Measurements from ENCODE around the gene RCAN3. TPM values are rescaled to one million over a fixed set of nuclear protein-coding genes. Genes with fewer than 3 reads are reported as not detected.
"Not testable (repeated sequence)": the region's sequence is repeated elsewhere in the genome, so short reads cannot be mapped to it uniquely, and the experiment has no call there.

Gene RCAN3
- total RNA-seq, 4 donors from 2014 or later = 6.0 to 22.8 (median 10.8) TPM

DNA sequence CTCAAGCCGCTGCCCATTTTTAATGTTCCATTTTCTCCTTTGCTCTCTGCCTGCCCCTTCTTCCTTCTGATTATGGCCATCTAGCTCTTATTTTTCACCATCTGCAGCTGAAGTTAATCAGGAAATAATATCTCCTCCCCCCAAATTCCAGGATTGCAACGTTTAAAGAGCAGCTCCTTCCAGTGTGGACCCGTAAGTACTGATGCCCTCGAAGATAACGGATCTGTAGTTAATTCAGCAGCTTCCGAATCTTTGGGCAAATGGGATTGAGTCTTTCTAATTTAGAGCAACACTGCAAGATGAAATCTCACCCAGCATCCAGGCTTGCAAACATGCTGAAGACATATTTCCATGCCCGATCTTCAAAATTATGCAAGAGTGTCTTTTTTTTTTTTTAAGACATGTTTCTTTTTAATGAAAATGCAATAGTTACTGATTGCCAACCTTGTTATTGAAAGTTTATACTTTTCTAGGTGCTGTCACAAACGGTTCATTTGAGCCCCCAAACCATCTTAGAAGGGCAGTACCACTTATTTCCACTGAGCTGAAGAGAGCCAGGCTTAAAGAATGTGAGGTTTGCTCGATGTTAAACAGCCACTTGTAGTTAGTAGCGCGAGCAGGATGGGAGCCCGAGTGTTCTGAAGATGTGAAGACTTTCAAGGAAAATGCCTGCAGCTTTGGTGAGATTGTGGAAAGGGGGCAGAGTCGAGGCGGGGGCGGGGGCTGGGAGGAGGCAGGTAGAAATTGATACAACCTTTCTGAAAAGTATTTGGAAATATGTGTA is 10.9 kb upstream of the RCAN3 start:
- H3K4me3 ChIP-seq = no peak overlapping the region
- H3K27ac ChIP-seq = no peak overlapping the region

DNA sequence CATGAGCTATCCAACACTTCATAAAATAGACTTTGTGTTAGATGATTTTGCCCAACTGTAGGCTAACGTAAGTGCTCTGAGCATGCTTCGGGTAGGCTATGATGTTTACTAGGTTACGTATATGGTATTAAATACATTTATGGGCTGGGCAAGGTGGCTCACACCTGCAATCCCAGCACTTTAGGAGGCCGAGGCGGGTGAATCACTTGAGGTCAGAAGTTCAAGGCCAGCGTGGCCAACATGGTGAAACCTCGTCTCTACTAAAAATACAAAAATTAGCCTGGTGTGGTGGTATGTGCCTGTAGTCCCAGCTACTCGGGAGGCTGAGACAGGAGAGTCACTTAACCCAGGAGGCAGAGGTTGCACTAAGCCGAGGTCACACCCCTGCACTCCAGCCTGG is 9.7 kb upstream of the RCAN3 start:
- H3K36me3 ChIP-seq; H3K4me3 ChIP-seq; H3K27me3 ChIP-seq; H3K9me3 ChIP-seq; H3K27ac ChIP-seq; H3K4me1 ChIP-seq; DNase-seq (ENCODE audit: low spot score in 2 of 2): not testable (repeated sequence)
- 88 to 89% methylated on average over 9 of the region's 9 CpGs for WGBS, 2 donors

More for the DNA sequence above, 10.9 kb upstream of the RCAN3 start:
- H3K9me3 ChIP-seq = peaks cover 0 to 8% (median 0%) of the 10 kb centered on the region in 4 donors
- no peak for DNase-seq (ENCODE audit: low spot score in 2 of 2)
- no peaks in the 10 kb centered on the region for H3K27me3 ChIP-seq
- 51 to 60% methylated on average over 15 of the region's 15 CpGs for WGBS, 2 donors
- TF ChIP-seq EP300 (IDR thresholded peaks at IDR 0.05) (no peak), POLR2A (IDR thresholded peaks at IDR 0.05) (no peak)
- TF ChIP-seq, protein P1, sequence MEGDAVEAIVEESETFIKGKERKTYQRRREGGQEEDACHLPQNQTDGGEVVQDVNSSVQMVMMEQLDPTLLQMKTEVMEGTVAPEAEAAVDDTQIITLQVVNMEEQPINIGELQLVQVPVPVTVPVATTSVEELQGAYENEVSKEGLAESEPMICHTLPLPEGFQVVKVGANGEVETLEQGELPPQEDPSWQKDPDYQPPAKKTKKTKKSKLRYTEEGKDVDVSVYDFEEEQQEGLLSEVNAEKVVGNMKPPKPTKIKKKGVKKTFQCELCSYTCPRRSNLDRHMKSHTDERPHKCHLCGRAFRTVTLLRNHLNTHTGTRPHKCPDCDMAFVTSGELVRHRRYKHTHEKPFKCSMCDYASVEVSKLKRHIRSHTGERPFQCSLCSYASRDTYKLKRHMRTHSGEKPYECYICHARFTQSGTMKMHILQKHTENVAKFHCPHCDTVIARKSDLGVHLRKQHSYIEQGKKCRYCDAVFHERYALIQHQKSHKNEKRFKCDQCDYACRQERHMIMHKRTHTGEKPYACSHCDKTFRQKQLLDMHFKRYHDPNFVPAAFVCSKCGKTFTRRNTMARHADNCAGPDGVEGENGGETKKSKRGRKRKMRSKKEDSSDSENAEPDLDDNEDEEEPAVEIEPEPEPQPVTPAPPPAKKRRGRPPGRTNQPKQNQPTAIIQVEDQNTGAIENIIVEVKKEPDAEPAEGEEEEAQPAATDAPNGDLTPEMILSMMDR (IDR thresholded peaks at IDR 0.05) = no peak
- H3K36me3 ChIP-seq = no peaks in the 10 kb centered on the region
- H3K4me1 ChIP-seq = no peaks in the 10 kb centered on the region

DNA sequence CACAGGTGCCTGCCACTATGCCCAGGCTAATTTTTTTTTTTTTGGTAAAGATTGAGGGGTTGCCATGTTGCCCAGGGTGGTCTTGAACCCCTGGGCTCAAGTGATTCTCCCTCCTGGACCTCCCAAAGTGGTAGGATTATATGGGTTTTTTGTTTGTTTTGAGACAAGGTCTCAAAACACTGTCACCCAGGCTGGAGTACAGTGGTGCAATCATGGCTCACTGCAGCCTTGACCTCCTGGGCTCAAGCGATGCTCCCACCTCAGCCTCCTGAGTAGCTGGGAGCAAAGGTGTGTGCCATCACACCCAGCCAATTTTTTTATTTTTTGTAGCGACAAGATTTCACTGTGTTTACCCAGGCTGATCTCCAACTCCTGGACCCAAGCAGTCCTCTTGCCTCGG is 8.9 kb upstream of the RCAN3 start:
- no peak for DNase-seq (ENCODE audit: low spot score in 2 of 2)
- H3K27ac ChIP-seq = no peak overlapping the region
- H3K27me3 ChIP-seq = no peaks in the 10 kb centered on the region

DNA sequence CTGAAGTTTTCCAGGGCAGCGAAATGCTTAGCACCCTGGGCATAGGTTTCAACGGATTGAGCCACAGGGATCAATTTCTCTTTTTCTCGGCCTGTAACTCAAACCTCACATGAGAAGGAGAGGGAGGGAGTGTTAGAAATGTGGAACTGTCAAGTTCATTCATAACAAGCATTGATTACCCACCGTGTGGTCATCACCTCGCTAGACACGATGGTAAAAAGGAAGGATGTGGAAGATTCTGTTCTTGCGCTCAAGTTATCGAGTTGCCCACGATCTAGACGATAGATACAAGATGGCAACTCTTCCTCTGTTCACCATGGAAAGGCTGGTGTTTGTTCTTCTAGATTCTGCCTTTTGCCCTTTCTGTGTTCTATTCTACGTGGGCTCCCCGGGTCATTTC is 4.0 kb upstream of the RCAN3 start:
- no peak for DNase-seq (ENCODE audit: low spot score in 2 of 2)

More for the DNA sequence above, 8.9 kb upstream of the RCAN3 start:
- Histone ChIP-seq H3K36me3 (no peaks in the 10 kb centered on the region), H3K9me3 (peaks cover 0 to 8% (median 0%) of the 10 kb centered on the region in 4 donors), H3K4me1 (no peaks in the 10 kb centered on the region), H3K4me3 (no peak overlapping the region)
- TF ChIP-seq EP300 (IDR thresholded peaks at IDR 0.05) (no peak), POLR2A (IDR thresholded peaks at IDR 0.05) (no peak)
- TF ChIP-seq, protein P1 (IDR thresholded peaks at IDR 0.05) = no peak
- 81 to 85% methylated on average over 3 of the region's 3 CpGs for WGBS, 2 donors

DNA sequence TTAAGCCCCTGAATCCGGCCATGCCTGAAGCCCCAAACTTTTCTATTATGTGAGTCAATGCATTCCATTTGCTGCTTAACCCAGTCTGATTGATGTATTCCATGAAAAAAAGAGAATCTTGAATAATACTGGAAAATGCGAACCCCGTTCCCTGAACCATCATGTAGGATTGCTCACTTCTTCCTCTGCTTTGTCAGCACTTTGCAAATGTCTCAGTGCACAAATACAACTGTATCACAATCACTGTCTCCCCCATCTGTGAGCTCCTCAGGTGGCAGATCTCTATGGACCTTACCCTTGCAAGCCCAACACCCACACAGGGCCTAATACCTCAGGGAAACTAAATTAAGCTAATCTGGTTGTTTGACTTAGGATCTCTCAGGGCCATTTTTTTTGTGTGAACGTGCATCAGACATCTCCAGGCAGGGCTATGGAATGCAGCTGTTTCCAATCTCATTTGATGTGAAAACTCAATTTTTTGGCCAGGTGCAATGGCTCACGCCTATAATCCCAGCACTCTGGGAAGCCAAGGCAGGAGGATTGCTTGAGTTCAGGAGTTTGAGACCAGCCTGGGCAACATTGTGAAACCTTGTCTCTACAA is 2.1 kb upstream of the RCAN3 start:
- TF ChIP-seq POLR2A (IDR thresholded peaks at IDR 0.05) (no peak), EP300 (IDR thresholded peaks at IDR 0.05) (no peak)
- TF ChIP-seq, protein P1 (IDR thresholded peaks at IDR 0.05) = no peak
- Histone ChIP-seq H3K4me1 (peaks cover 0 to 31% (median 3%) of the 10 kb centered on the region in 4 donors), H3K27ac (no peak overlapping the region), H3K36me3 (no peaks in the 10 kb centered on the region), H3K9me3 (no peaks in the 10 kb centered on the region), H3K27me3 (no peaks in the 10 kb centered on the region), H3K4me3 (no peak overlapping the region)
- no peak for DNase-seq (ENCODE audit: low spot score in 2 of 2)
- WGBS, 2 donors = 73 to 76% methylated on average over 5 of the region's 5 CpGs

More for the DNA sequence above, 4.0 kb upstream of the RCAN3 start:
- 85 to 90% methylated on average over 12 of the region's 12 CpGs for WGBS, 2 donors
- Histone ChIP-seq H3K4me1 (peaks cover 0 to 17% (median 2%) of the 10 kb centered on the region in 4 donors), H3K27ac (no peak overlapping the region), H3K9me3 (no peaks in the 10 kb centered on the region), H3K36me3 (no peaks in the 10 kb centered on the region), H3K27me3 (no peaks in the 10 kb centered on the region), H3K4me3 (no peak overlapping the region)
- TF ChIP-seq, protein P1 (IDR thresholded peaks at IDR 0.05) = no peak
- TF ChIP-seq POLR2A (IDR thresholded peaks at IDR 0.05) (no peak), EP300 (IDR thresholded peaks at IDR 0.05) (no peak)

All from tibial nerve (tissue), 4 donors.